ENCODE results near the gene PINLYP.

- no peak for TF ChIP-seq EZH2 (IDR thresholded peaks at IDR 0.05; ENCODE audit: low read length)
- TF ChIP-seq, protein P1, sequence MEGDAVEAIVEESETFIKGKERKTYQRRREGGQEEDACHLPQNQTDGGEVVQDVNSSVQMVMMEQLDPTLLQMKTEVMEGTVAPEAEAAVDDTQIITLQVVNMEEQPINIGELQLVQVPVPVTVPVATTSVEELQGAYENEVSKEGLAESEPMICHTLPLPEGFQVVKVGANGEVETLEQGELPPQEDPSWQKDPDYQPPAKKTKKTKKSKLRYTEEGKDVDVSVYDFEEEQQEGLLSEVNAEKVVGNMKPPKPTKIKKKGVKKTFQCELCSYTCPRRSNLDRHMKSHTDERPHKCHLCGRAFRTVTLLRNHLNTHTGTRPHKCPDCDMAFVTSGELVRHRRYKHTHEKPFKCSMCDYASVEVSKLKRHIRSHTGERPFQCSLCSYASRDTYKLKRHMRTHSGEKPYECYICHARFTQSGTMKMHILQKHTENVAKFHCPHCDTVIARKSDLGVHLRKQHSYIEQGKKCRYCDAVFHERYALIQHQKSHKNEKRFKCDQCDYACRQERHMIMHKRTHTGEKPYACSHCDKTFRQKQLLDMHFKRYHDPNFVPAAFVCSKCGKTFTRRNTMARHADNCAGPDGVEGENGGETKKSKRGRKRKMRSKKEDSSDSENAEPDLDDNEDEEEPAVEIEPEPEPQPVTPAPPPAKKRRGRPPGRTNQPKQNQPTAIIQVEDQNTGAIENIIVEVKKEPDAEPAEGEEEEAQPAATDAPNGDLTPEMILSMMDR (optimal IDR thresholded peaks at IDR 0.05 in 1 of 3, IDR thresholded peaks at IDR 0.05 in 1 of 3, conservative IDR thresholded peaks at IDR 0.05 in 1 of 3; ENCODE audit: extremely low read depth in 1 of 3, insufficient read depth in 2 of 3, low read length in 3 of 3), result no peak
Observed at GRCh38 chr19:43544077-43544476, 31.5 kb upstream of the PINLYP start.

All from keratinocyte (primary cell).